DOHH2 (cell line): ENCODE data around the gene HSPE1.

Experiments used
- H3F3A ChIP-seq: fragments of 200-600 bp; sonication (generic), shearing (Covaris generic); 2 replicates; pipeline ENCODE4 v1.6.0; 2016; ENCODE audit warnings: antibody characterized with exemption, mild to moderate bottlenecking; ENCODE audit not compliant: control insufficient read depth, insufficient read depth
- H3K27ac ChIP-seq: fragments of 200-600 bp; sonication (generic); 2 replicates; pipeline ENCODE4 v1.5.1; 2014; ENCODE audit warnings: low read depth, mild to moderate bottlenecking, low read length, moderate library complexity
- H3K27me3 ChIP-seq: fragments of 200-600 bp; sonication (generic); 2 replicates; pipeline ENCODE4 v1.6.1; 2014; ENCODE audit warnings: mild to moderate bottlenecking, low read length, mixed read lengths; ENCODE audit not compliant: control insufficient read depth
- H3K36me3 ChIP-seq: fragments of 200-600 bp; sonication (generic); 2 replicates; pipeline ENCODE4 v1.6.1; 2014; ENCODE audit warnings: mild to moderate bottlenecking, low read length, moderate library complexity, mixed read lengths; ENCODE audit not compliant: control insufficient read depth
- H3K4me1 ChIP-seq: fragments of 200-600 bp; sonication (generic); 2 replicates; pipeline ENCODE4 v1.6.1; 2014; ENCODE audit warnings: mild to moderate bottlenecking, low read length, mixed read lengths; ENCODE audit not compliant: control insufficient read depth
- H3K4me2 ChIP-seq: fragments of 200-600 bp; sonication (generic); 2 replicates; pipeline ENCODE4 v1.6.0; 2014; ENCODE audit warnings: mild to moderate bottlenecking, low read length, moderate library complexity
- H3K4me3 ChIP-seq: fragments of 200-600 bp; sonication (generic); 2 replicates; pipeline ENCODE4 v1.5.1; 2014; ENCODE audit warnings: mild to moderate bottlenecking, low read length, mixed read lengths
- H3K79me2 ChIP-seq: fragments of 200-600 bp; sonication (generic); 2 replicates; pipeline ENCODE4 v1.6.1; 2014; ENCODE audit warnings: mild to moderate bottlenecking, low read length, mixed read lengths; ENCODE audit not compliant: control insufficient read depth
- H3K9me2 ChIP-seq: fragments of 200-600 bp; sonication (generic); replicated peaks from 2 replicates; pipeline ENCODE4 v1.6.1; 2014; ENCODE audit warnings: mild to moderate bottlenecking, low read length, mixed read lengths; ENCODE audit not compliant: control insufficient read depth
- H3K9me3 ChIP-seq: fragments of 200-600 bp; sonication (generic); 2 replicates; pipeline ENCODE4 v1.6.1; 2014; ENCODE audit warnings: antibody characterized with exemption, low read length, mixed read lengths; ENCODE audit not compliant: control insufficient read depth, insufficient read depth
- H4K20me1 ChIP-seq: fragments of 200-600 bp; sonication (generic); 2 replicates; pipeline ENCODE4 v1.6.0; 2014; ENCODE audit warnings: low read depth, mild to moderate bottlenecking, antibody characterized with exemption, low read length, moderate library complexity; ENCODE audit not compliant: control insufficient read depth, insufficient read depth
- CTCF ChIP-seq: fragments of 200-600 bp; sonication (generic); IDR thresholded peaks from one replicate; pipeline ENCODE4 v1.5.1; 2014; ENCODE audit warnings: antibody characterized with exemption, mild to moderate bottlenecking, low read depth, low read length; ENCODE audit not compliant: poor library complexity, severe bottlenecking
- EZH2phosphoT487 ChIP-seq: fragments of 200-600 bp; sonication (generic); IDR thresholded peaks from 2 replicates; pipeline ENCODE4 v1.6.1; 2017; ENCODE audit warnings: borderline replicate concordance, mild to moderate bottlenecking, antibody characterized with exemption, low read length, moderate library complexity, mixed read lengths

Gene HSPE1

DNA sequence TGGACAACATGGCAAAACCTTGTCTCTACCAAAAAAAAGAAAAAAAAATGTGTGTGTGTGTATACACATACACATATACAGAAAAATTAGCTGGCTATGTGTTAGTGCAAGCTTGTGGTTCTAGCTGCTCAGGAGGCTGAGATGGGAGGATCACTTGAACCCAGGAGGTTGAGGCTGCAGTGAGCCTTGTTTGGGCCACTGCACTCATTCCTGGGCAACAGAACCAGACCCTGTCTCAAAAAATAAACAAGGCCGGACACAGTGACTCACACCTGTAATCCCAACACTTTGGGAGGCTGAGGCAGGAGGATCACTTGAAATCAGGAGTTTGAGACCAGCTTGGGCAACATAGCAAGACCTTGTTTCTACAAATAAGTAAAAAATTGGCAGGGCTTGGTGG, 44.8 kb upstream of the HSPE1 start:
- no peak overlapping the region for H3K4me3 ChIP-seq
- peaks cover 17% of the 10 kb centered on the region for H3K4me1 ChIP-seq
- H3K36me3 ChIP-seq: peaks cover 12% of the 10 kb centered on the region
- H3K9me3 ChIP-seq: no peaks in the 10 kb centered on the region
- peaks cover 67% of the 10 kb centered on the region for H3K79me2 ChIP-seq
- no peak overlapping the region for H3K27ac ChIP-seq
- H3F3A ChIP-seq: 0 out of 2 replicates have a peak, but pooled peaks cover 3% of the 10 kb centered on the region
- H3K9me2 ChIP-seq: no peaks in the 10 kb centered on the region
- peak overlapping the region; percentile 73 for H3K4me2 ChIP-seq
- no peak for TF ChIP-seq EZH2phosphoT487
- no peak for TF ChIP-seq CTCF
- no peaks in the 10 kb centered on the region for H3K27me3 ChIP-seq
- H4K20me1 ChIP-seq: 0 out of 2 replicates have a peak, but pooled peaks cover 4% of the 10 kb centered on the region

GRCh38 chr2:197460649-197461048, 39.5 kb upstream of the HSPE1 start:
- no peaks in the 10 kb centered on the region for H3K9me2 ChIP-seq
- H3K4me2 ChIP-seq: no peak overlapping the region
- H3K9me3 ChIP-seq: no peaks in the 10 kb centered on the region
- 0 out of 2 replicates have a peak, but pooled peaks cover 3% of the 10 kb centered on the region for H3F3A ChIP-seq
- H3K27ac ChIP-seq: no peak overlapping the region
- TF ChIP-seq CTCF (no peak), EZH2phosphoT487 (no peak)
- no peak overlapping the region for H3K4me3 ChIP-seq
- H3K36me3 ChIP-seq: peaks cover 30% of the 10 kb centered on the region
- no peaks in the 10 kb centered on the region for H4K20me1 ChIP-seq
- H3K79me2 ChIP-seq: peaks cover 39% of the 10 kb centered on the region
- H3K27me3 ChIP-seq: no peaks in the 10 kb centered on the region
- no peaks in the 10 kb centered on the region for H3K4me1 ChIP-seq

DNA sequence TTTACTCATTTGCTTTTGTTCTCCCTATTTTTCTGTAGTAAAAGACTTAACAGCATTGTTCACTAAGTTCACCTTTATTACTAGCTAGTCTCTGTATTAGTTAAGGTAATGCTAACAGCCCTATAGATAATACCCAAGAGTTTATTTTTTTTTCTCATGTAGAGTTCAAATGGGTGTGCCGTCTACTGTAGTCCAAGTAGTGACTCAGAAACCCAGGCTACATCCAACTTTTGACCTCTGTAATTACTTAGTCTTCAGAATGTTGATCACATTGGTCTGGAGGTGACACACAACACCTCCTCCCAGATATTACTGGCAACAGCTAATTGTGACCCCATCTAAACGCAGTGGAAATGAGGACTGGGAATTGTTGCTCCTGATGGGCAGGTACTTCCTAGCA, 39.1 kb upstream of the HSPE1 start:
- Histone ChIP-seq H3K36me3 (peaks cover 31% of the 10 kb centered on the region), H3F3A (0 out of 2 replicates have a peak, but pooled peaks cover 3% of the 10 kb centered on the region), H3K27ac (no peak overlapping the region)

More for the DNA sequence above, 39.1 kb upstream of the HSPE1 start:
- no peaks in the 10 kb centered on the region for H3K9me2 ChIP-seq
- no peaks in the 10 kb centered on the region for H3K27me3 ChIP-seq
- no peaks in the 10 kb centered on the region for H3K4me1 ChIP-seq
- no peak for TF ChIP-seq CTCF
- TF ChIP-seq EZH2phosphoT487: no peak
- peaks cover 35% of the 10 kb centered on the region for H3K79me2 ChIP-seq
- H3K9me3 ChIP-seq: no peaks in the 10 kb centered on the region
- no peak overlapping the region for H3K4me3 ChIP-seq
- no peak overlapping the region for H3K4me2 ChIP-seq
- H4K20me1 ChIP-seq: no peaks in the 10 kb centered on the region
